Nephron (organoid): Measurements from ENCODE around the gene TPGS1.

ENCODE experiments used
- H3K27ac Mint-ChIP-seq, 3 experiments: 2 replicates each; pipeline ENCODE4 v1.8.0; 2020; ENCODE audit warnings: mixed read lengths in 3 of 3, mild to moderate bottlenecking in 2 of 3, moderate library complexity in 1 of 3
- H3K27me3 Mint-ChIP-seq: 2 replicates; pipeline ENCODE4 v1.8.0; 2021; ENCODE audit warnings: low read depth, mild to moderate bottlenecking, moderate library complexity, mixed read lengths
- H3K36me3 Mint-ChIP-seq: 2 replicates; pipeline ENCODE4 v1.8.0; 2020; ENCODE audit warnings: low read depth, mixed read lengths
- H3K4me1 Mint-ChIP-seq: 2 replicates; pipeline ENCODE4 v1.8.0; 2020; ENCODE audit warnings: mixed read lengths
- H3K4me3 Mint-ChIP-seq, 3 experiments: 2 replicates each; pipeline ENCODE4 v1.8.0; 2020; ENCODE audit warnings: mild to moderate bottlenecking in 3 of 3, mixed read lengths in 3 of 3, moderate library complexity in 2 of 3
- H3K9me3 Mint-ChIP-seq: 2 replicates; pipeline ENCODE4 v1.8.0; 2020; ENCODE audit warnings: mixed read lengths
- TF ChIP-seq, protein P1 (sequence below), 3 experiments: fragments of 200-600 bp; sonication (generic); IDR thresholded peaks; one replicate each; pipeline ENCODE4 v1.5.0; 2021; ENCODE audit warnings: antibody characterized with exemption in 3 of 3; ENCODE audit not compliant: unreplicated experiment in 3 of 3

Gene TPGS1

DNA sequence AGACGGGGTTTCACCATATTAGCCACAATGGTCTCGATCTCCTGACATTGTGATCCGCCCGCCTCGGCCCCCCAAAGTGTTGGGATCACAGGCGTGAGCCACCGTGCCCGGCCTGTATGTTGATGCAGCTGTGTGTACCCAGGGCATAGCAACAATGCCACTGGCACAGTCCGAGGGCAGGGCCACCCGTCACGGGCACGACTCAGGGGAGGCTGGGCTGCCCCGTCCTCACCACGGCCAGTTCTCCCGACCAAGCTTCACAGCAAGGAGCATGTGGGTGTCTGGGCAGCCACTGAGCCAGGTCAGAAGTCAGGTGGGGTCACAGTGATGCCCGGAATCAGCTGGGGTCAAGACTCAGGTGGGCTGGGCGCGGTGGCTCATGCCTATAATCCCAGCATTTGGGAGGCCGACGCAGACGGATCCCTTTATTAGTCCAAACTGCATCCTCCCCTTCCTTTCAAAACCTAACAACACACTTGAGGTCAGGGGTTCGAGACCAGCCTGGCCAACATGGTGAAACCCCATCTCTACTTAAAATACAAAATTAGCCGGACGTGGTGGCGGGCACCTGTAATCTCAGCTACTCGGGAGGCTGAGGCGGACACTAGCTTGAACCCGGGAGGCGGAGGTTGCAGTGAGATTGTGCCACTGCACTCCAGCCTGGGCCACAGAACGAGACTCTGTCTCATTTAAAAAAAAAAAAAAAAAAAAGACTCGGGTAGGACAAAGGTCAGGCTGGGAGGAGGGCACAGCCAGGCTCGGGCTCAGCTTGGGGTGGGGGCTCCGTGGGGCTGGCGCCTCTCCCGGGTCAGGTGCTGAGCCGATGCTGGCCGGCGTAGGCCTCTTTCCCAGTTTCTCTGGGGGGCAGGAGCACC, 23.1 kb downstream of the TPGS1 start:
- Mint-ChIP-seq H3K27me3 (no peaks in the 10 kb centered on the region), H3K27ac (peak overlapping the region; percentile 42 to 92 (median 70)), H3K9me3 (no peaks in the 10 kb centered on the region), H3K4me1 (peaks cover 17% of the 10 kb centered on the region), H3K4me3 (peak overlapping the region; percentile 82 to 88 (median 85)), H3K36me3 (no peaks in the 10 kb centered on the region)
- TF ChIP-seq, protein P1, sequence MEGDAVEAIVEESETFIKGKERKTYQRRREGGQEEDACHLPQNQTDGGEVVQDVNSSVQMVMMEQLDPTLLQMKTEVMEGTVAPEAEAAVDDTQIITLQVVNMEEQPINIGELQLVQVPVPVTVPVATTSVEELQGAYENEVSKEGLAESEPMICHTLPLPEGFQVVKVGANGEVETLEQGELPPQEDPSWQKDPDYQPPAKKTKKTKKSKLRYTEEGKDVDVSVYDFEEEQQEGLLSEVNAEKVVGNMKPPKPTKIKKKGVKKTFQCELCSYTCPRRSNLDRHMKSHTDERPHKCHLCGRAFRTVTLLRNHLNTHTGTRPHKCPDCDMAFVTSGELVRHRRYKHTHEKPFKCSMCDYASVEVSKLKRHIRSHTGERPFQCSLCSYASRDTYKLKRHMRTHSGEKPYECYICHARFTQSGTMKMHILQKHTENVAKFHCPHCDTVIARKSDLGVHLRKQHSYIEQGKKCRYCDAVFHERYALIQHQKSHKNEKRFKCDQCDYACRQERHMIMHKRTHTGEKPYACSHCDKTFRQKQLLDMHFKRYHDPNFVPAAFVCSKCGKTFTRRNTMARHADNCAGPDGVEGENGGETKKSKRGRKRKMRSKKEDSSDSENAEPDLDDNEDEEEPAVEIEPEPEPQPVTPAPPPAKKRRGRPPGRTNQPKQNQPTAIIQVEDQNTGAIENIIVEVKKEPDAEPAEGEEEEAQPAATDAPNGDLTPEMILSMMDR (IDR thresholded peaks at IDR 0.05; ENCODE audit: unreplicated experiment in 3 of 3) = no peak

DNA sequence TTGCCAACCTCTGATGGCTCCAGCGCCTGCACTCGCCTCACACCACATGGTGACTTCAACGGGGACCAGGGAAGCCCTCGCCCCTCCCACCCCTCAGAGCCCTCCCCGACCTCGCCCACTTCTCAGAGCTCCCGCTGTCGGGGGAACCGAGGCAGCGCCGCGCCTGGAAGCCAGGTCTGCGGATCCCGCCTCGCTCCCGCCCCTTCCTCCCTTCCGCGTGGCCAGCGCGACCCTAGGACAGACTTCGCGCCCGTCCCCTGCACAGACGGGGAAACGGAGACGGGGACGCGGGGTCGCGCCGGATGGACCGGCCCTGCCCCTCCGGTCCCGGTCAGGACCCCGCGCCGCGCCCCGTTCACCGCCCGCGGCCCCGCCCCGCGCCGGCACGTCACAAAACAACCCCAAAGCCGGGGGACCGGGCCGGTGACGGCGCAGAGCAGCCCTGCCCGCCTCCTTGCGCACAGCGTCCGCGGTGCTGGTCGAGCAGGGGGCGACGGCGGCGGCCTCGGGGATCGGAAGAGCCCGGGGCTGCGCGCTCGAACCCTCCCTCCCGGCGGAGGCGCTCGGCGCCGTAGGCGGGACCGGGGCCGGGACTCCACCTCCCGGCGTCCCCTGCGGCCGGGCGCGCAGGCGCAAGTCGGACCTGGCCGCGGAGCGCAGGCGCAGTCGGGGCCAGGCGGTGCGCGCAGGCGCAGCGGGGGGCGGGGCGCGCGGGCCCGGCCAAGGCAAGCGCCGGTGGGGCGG, 23.9 kb downstream of the TPGS1 start:
- Mint-ChIP-seq H3K27ac (peak overlapping the region; percentile 37 to 92 (median 70)), H3K27me3 (no peaks in the 10 kb centered on the region), H3K36me3 (no peaks in the 10 kb centered on the region), H3K4me3 (peak overlapping the region; percentile 82 to 88 (median 85)), H3K9me3 (no peaks in the 10 kb centered on the region), H3K4me1 (peaks cover 13% of the 10 kb centered on the region)
- TF ChIP-seq, protein P1 (IDR thresholded peaks at IDR 0.05; ENCODE audit: unreplicated experiment in 3 of 3) = no peak

DNA sequence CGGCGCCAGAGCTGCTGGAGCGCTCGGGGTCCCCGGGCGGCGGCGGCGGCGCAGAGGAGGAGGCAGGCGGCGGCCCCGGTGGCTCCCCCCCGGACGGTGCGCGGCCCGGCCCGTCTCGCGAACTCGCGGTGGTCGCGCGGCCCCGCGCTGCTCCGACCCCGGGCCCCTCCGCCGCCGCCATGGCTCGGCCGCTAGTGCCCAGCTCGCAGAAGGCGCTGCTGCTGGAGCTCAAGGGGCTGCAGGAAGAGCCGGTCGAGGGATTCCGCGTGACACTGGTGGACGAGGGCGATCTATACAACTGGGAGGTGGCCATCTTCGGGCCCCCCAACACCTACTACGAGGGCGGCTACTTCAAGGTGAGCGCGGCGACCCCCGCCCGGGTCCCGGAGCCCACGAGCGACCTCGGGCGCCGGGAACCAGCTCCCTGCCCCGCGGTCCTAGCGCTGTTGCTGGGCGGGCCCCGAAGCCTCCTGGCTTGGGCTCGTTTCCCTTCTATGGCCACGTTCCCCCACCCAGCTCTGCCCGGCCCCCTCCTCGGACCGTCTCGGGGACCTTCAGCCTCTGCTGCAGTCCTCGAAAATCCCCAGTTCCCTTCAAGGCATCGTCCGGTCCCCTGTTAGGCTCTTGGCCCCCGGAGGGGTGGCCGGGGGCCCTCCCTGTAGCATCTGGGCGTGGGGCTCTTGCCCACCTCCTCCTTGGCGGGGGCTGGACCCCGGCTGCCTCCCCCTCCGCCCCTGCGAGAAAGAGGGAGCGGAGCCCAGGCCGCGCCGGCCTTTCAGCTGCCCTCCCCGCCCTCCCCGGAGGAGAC, 24.7 kb downstream of the TPGS1 start, which contains the start of gene CDC34:
TSS of gene CDC34 (plus strand) at position 8 of the 808 bp plus-strand sequence. CDS start at position 180, 172 bp downstream.
- TF ChIP-seq, protein P1 (IDR thresholded peaks at IDR 0.05; ENCODE audit: unreplicated experiment in 3 of 3) = no peak
- Mint-ChIP-seq H3K27me3 (no peaks in the 10 kb centered on the region), H3K9me3 (no peaks in the 10 kb centered on the region), H3K27ac (peak within 1 kb of the TSS; percentile 95 to 98 (median 97)), H3K4me3 (peak within 1 kb of the TSS; percentile 85 to 99 (median 95)), H3K36me3 (no peaks in the 10 kb centered on the region), H3K4me1 (peaks cover 13% of the 10 kb centered on the region)

DNA sequence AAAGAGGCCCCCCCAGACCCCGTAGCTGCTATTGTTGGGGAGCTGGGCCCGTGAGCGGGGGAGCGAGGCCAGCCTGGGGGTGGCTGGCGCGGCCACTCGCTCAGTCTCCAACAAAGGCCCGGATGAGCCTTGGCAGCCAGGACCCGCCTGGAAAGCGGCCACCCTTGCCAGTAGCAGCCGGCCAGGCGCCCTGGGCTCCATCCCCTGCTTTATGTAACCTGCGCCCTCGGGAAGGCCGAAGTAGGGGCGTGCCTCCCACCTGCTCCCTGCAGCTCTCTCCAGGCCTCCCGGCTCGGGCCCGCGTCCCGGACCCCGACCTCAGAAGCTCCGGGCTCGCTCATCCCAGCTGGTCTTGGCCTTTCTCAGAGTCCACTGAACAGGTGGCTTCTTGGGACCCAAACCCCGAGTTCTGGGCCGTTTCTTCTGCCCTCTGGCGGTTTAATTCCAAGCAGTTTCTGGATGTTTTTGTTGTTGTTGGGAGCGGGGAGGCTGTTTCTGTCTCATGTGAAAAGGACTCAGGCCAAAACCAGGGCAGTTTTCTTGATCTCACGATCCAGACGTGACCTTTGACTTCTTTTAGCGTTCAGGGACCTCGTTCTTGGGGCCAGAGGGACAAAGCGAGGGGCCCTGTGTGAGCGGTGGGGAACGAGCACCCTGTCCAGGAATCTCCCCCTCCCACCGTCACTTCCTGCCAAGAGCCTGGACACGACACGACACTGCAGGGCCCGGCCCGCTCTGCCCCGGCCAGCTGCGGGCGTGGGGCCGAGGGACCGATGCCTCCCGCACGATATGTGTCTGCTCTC, 25.5 kb downstream of the TPGS1 start:
- no peaks in the 10 kb centered on the region for H3K27me3 Mint-ChIP-seq
- peaks cover 2% of the 10 kb centered on the region for H3K36me3 Mint-ChIP-seq
- H3K9me3 Mint-ChIP-seq = no peaks in the 10 kb centered on the region
- peaks cover 13% of the 10 kb centered on the region for H3K4me1 Mint-ChIP-seq
- TF ChIP-seq, protein P1 (IDR thresholded peaks at IDR 0.05; ENCODE audit: unreplicated experiment in 3 of 3) = peak; percentile 51 to 61 (median 56)
- H3K27ac Mint-ChIP-seq = peak overlapping the region; percentile 95 to 98 (median 97)
- peak overlapping the region; percentile 85 to 99 (median 95) for H3K4me3 Mint-ChIP-seq
